Left renal pelvis (tissue), 4 donors: ENCODE data around the gene ABCA8. TPM values are rescaled to one million over a fixed set of nuclear protein-coding genes. Genes with fewer than 3 reads are reported as not detected.
"Not testable (repeated sequence)": the region's sequence is repeated elsewhere in the genome, so short reads cannot be mapped to it uniquely, and the experiment has no call there.

Source experiments
- DNase-seq, 4 donors: peaks; one replicate each; pipeline ENCODE4 v3.0.0-alpha.2; 2013; ENCODE audit warnings: low read depth in 4 of 4, low spot score in 3 of 4
- polyA plus RNA-seq, 4 donors: library from polyadenylated mRNA; unstranded; fragments of 120-200 nt; gene quantifications; one replicate each; pipeline ENCODE4 v1.2.1, GENCODE V29; 2013; ENCODE audit not compliant: insufficient read length in 4 of 4

ABCA8 gene
- polyA plus RNA-seq, 4 donors, result 1.2 to 8.8 (median 3.1) TPM

- DNase-seq, result no peak
Observed at GRCh38 chr17:68944435-68945035, 10.7 kb downstream of the ABCA8 start.

DNA sequence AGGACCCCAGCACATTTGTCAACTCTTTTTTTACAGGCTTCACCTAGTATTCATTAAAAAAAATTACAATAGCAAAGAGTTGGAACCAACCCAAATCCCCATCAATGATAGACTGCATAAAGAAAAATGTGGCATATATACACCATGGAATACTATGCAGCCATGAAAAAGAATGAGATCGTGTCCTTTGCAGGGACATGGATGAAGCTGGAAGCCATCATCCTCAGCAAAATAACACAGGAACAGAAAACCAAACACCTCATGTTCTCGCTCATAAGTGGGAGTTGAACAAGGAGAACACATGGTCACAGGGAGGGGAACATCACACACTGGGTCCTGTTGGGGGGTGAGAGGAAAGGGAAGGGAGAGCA is 11.4 kb downstream of the ABCA8 start:
- not testable (repeated sequence) for DNase-seq

GRCh38 chr17:68943123-68943811 is 11.9 kb downstream of the ABCA8 start:
- no peak for DNase-seq

- no peak for DNase-seq
Observed at GRCh38 chr17:68942389-68942788, 12.8 kb downstream of the ABCA8 start.

GRCh38 chr17:68941761-68942160 is 13.4 kb downstream of the ABCA8 start:
- no peak for DNase-seq

- no peak for DNase-seq
Observed at GRCh38 chr17:68939195-68939594, 16.0 kb downstream of the ABCA8 start.

GRCh38 chr17:68937890-68938514 is 17.2 kb downstream of the ABCA8 start:
- DNase-seq, result peak in 1 of 4 donors; percentile 3

GRCh38 chr17:68927516-68927915 is 27.7 kb downstream of the ABCA8 start:
- no peak for DNase-seq

DNA sequence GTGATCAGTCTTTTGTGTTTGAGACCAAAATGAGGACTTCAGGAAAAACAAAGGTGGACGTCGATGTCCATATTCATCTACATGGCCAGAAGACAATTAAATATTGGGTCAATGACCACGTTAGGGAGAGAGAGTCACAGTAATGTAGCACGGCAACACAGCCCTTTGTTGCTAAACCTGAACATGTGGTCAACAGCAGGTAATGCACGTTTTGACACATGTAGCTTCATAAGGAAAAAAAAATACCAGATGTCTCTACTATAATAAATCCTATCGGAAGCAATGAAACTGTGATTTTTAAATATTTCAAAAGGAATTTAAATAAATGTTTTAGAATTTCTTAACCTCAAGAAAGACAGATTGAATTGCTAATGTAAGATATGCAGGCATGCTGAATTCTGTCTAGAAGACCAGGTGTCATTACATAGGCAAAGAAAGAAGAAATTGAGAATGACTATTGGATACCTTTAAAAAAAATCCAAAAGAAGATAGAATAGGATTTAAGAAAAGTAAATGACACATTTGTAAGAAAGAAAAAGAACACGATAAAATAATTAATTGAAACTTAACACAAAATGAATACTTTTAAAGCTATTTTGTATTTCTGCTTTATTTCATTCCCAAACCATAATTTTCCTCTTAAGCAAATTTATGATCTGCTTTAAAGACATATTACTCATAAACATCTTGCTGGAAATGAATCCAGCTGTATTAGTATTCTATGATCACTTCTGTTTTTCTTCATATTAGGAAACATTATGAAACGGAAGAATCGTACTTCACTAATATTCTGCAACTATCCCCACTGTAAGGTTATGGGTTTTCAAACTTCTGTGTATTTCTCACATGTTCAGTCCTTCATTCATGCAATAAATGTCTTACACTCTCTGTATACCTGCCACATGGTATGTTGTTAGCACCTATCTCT is 30.1 kb downstream of the ABCA8 start:
- DNase-seq, result no peak

DNA sequence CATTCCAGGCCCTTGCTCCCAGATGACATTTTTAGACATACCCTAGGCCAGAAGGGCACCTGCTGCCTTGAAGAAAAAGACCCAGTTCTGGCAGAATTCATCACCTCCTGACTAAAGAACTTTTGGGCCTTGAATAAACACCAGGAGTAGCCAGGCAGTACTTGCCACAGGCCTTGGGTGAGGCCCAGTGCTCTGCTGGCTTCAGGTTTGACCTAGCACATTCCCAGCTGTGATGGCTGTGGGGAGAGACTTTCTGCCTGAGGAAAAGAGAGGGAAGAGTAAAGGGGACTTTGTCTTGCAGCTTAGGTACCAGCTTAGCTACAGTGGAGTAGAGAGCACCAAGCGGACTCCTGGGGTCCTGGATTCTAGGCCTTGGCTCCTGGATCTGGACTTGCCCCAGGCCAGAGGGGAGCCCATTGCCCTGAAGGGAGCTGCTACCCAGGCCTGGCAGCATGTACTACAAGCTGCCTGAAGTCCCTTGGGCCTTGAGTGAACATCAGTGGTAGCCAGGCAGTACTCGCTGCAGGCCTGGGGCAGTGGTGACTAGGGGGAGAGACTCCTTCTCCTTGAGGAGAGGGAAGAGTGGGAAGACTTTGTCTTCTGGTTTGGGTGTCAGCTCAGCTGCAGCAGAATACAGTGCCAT is 44.3 kb downstream of the ABCA8 start:
- no peak for DNase-seq

GRCh38 chr17:68910251-68910705 is 44.9 kb downstream of the ABCA8 start:
- no peak for DNase-seq

DNA sequence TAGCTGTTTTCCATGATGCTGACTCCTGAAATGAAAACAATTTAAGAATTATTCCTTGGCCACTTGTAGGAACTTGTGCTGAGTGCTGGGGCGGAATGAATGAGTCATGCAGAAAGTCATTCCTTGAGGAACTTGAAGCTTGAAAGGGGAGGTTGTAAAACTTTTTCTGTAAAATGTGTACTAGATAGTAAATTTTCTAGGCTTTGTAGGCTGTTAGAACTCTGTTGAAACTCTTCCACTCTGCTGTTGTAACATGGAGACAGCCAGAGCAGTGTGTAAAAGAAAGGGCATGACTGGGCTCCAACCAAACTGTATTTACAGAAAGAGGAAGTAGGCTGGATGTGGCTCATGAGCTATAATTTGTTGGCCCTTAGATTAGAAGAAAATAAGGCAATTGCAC is 46.1 kb downstream of the ABCA8 start:
- DNase-seq, result peak in 3 of 4 donors; percentile 14 to 33 (median 30)

DNA sequence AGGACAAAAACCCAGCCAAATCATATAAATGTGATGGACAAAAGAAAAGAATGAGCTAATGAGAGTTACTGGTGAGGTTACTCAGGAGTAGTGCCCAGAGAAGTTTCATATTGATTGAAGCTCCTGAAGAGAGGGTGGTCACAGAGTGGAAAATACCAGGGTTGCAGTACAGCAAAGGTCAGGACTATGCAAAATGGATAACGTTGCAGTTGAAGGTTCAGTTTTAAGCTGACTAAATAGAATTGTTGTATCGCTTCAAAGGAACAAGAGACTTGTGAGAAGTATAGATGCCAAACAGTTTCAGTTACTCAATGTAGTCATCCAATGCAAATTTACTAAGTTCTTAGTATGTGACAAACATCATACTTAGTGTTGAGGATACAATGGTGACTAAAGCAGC is 47.1 kb downstream of the ABCA8 start:
- no peak for DNase-seq

- DNase-seq, result no peak
Observed at GRCh38 chr17:68906638-68907037, 48.6 kb downstream of the ABCA8 start.

GRCh38 chr17:68903286-68903685 is 51.9 kb downstream of the ABCA8 start:
- no peak for DNase-seq

- no peak for DNase-seq
Observed at GRCh38 chr17:68897557-68897956, 57.6 kb downstream of the ABCA8 start.

DNA sequence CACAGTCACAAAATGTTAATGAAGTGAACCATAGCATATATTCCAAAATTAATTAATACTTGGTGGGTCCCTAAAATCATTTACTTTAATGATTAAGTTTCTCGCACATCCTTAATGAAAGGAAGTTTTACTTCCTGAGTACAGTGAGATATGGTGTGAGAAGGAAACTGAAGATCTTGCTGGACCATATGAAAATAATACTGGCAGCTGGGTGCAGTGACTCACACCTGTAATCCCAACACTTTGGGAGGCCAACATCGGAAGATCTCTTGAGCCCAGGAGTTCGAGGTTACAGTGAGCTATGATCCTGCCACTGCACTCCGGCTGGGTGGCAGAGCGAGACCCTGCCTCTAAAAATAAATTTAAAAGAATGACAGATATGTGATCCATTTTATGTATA is 62.5 kb downstream of the ABCA8 start:
- no peak for DNase-seq

- no peak for DNase-seq
Observed at GRCh38 chr17:68892193-68892592, 63.0 kb downstream of the ABCA8 start.

- DNase-seq, result no peak
Observed at GRCh38 chr17:68886401-68886800, 68.8 kb downstream of the ABCA8 start.

GRCh38 chr17:68884888-68885287 is 70.3 kb downstream of the ABCA8 start:
- no peak for DNase-seq
